ENCODE results near the gene RALGAPA1.
"Not testable (repeated sequence)": the region's sequence is repeated elsewhere in the genome, so short reads cannot be mapped to it uniquely, and the experiment has no call there.

Gene RALGAPA1

DNA sequence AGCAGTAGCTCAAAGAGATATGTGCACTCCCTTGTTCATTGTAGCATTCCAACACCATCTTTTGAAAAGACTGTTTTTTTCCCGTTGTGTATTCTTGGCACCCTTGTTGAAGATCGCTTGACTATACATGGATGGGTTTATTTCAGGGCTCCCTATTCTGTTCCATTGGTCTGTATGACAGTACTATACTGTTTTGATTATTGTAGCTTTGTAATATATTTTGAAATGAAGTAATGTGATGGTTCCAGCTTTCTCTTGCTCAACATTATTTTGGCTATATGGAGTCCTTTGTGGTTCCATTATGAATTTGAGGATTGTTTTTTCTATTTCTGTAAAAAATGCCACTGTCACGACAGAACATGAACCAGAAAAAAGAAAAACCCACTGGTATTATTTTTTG lies 42.7 kb upstream of the RALGAPA1 start:
- Histone ChIP-seq H3K9me3 (ENCODE audit: severe bottlenecking) (peaks cover 4% of the 10 kb centered on the region), H3K4me3 (ENCODE audit: low read depth, low read length) (no peak overlapping the region), H3K27me3 (ENCODE audit: insufficient read depth, low read depth, severe bottlenecking) (no peaks in the 10 kb centered on the region), H3K27ac (no peak overlapping the region), H3K36me3 (peaks cover 16% of the 10 kb centered on the region)
- TF ChIP-seq CTCF (IDR thresholded peaks at IDR 0.05; ENCODE audit: low read depth, low read length), result no peak
- no peak for DNase-seq

GRCh38 chr14:35849122-35849521 lies 40.0 kb upstream of the RALGAPA1 start:
- H3K4me3 ChIP-seq (ENCODE audit: low read depth, low read length), result no peak overlapping the region
- DNase-seq, result no peak
- H3K27me3 ChIP-seq (ENCODE audit: insufficient read depth, low read depth, severe bottlenecking), result no peaks in the 10 kb centered on the region
- no peak for TF ChIP-seq CTCF (IDR thresholded peaks at IDR 0.05; ENCODE audit: low read depth, low read length)
- peaks cover 33% of the 10 kb centered on the region for H3K36me3 ChIP-seq
- peaks cover 4% of the 10 kb centered on the region for H3K9me3 ChIP-seq (ENCODE audit: severe bottlenecking)
- no peak overlapping the region for H3K27ac ChIP-seq

DNA sequence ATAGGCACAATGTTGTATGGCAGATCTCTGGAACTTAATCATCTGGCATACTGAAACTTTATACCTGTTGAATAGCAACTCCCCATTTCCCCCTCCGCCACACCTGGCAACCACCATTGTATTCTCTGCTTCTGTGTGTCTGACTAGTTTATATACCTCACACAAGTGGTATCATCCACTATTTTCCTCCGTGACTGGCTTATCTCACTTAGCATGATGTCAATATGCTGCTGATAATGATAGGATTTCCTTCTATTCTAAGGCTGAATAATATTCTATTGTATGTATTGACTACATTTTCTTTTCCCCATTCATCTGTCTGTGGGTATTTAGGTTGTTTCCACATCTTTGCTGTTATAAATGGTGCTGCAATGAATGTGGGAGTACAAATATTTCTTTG lies 38.5 kb upstream of the RALGAPA1 start:
- DNase-seq, result no peak
- H3K27me3 ChIP-seq (ENCODE audit: insufficient read depth, low read depth, severe bottlenecking), result no peaks in the 10 kb centered on the region
- TF ChIP-seq CTCF (IDR thresholded peaks at IDR 0.05; ENCODE audit: low read depth, low read length), result no peak
- H3K4me3 ChIP-seq (ENCODE audit: low read depth, low read length), result no peak overlapping the region
- H3K27ac ChIP-seq, result no peak overlapping the region
- H3K9me3 ChIP-seq (ENCODE audit: severe bottlenecking), result peaks cover 4% of the 10 kb centered on the region
- H3K36me3 ChIP-seq, result peaks cover 48% of the 10 kb centered on the region

DNA sequence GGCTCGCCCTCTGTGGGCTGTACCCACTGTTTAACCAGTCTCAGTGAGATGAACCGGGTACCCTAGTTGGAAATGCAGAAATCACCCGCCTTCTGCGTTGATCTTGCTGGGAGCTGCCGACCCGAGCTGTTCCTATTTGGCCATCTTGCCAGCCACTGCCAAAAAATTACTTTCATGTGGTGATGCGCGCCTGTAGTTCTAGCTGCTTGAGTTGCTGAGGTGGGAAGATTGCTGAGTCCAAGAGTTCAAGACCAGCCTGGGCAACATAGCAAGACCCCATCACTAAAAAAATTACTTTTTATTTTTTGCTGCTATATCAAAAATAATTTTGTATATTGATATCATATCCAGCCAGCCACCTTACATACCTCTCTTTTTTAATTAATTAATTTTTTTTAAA lies 35.4 kb upstream of the RALGAPA1 start:
- Histone ChIP-seq H3K9me3 (ENCODE audit: severe bottlenecking) (peaks cover 9% of the 10 kb centered on the region), H3K27me3 (ENCODE audit: insufficient read depth, low read depth, severe bottlenecking) (no peaks in the 10 kb centered on the region), H3K4me3 (ENCODE audit: low read depth, low read length) (no peak overlapping the region), H3K27ac (no peak overlapping the region), H3K36me3 (peaks cover 52% of the 10 kb centered on the region)
- no peak for DNase-seq
- TF ChIP-seq CTCF (IDR thresholded peaks at IDR 0.05; ENCODE audit: low read depth, low read length), result no peak

DNA sequence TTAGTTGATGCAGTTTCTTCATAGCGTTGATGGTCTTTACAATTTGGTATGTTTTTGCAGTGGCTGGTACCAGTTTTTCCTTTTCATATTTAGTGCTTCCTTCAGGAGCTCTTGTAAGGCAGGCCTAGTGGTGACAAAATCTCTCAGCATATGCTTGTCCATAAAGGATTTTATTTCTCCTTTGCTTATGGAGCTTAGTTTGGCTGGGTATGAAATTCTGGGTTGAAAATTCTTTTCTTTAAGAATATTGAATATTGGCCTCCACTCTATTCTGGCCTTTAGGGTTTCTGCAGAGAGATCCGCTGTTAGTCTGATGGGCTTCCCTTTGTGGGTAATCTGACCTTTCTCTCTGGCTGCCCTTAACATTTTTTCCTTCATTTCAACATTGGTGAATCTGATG lies 33.1 kb upstream of the RALGAPA1 start:
- Histone ChIP-seq H3K36me3 (peaks cover 67% of the 10 kb centered on the region), H3K9me3 (ENCODE audit: severe bottlenecking) (peaks cover 12% of the 10 kb centered on the region)
- H3K27ac ChIP-seq; DNase-seq; H3K27me3 ChIP-seq (ENCODE audit: insufficient read depth, low read depth, severe bottlenecking); H3K4me3 ChIP-seq (ENCODE audit: low read depth, low read length): not testable (repeated sequence)

DNA sequence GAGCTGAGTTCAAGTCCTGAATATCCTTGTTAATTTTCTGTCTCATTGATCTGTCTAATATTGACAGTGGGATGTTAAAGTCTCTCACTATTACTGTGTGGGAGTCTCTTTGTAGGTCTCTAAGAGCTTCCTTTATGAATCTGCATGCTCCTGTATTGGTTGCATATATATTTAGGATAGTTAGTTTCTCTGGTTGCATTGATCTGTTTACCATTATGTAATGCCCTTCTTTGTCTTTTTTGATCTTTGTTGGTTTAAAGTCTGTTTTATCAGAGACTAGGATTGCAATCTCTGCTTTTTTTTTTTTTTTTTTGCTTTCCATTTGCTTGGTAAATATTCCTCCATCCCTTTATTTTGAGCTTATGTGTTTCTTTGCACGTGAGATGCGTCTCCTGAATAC lies 32.6 kb upstream of the RALGAPA1 start:
- not testable (repeated sequence) for H3K4me3 ChIP-seq (ENCODE audit: low read depth, low read length); H3K27me3 ChIP-seq (ENCODE audit: insufficient read depth, low read depth, severe bottlenecking); DNase-seq; H3K27ac ChIP-seq
- H3K36me3 ChIP-seq, result peaks cover 72% of the 10 kb centered on the region
- H3K9me3 ChIP-seq (ENCODE audit: severe bottlenecking), result peaks cover 12% of the 10 kb centered on the region

- no peak for TF ChIP-seq CTCF (IDR thresholded peaks at IDR 0.05; ENCODE audit: low read depth, low read length)
- Histone ChIP-seq H3K27ac (no peak overlapping the region), H3K27me3 (ENCODE audit: insufficient read depth, low read depth, severe bottlenecking) (no peaks in the 10 kb centered on the region), H3K4me3 (ENCODE audit: low read depth, low read length) (no peak overlapping the region), H3K9me3 (ENCODE audit: severe bottlenecking) (peaks cover 3% of the 10 kb centered on the region), H3K36me3 (peaks cover 71% of the 10 kb centered on the region)
- DNase-seq, result no peak
These were observed 26.3 kb upstream of the RALGAPA1 start for GRCh38 chr14:35835208-35835982.

Data from WERI-Rb-1 (cell line).